Hepatocyte (in vitro differentiated cells): ENCODE results near the gene PTPRT. TPM values are rescaled to one million over a fixed set of nuclear protein-coding genes. Genes with fewer than 3 reads are reported as not detected.
"Not testable (repeated sequence)": the region's sequence is repeated elsewhere in the genome, so short reads cannot be mapped to it uniquely, and the experiment has no call there.

Experiments used
- DNase-seq: peaks from one replicate; pipeline ENCODE4 v3.0.0-alpha.2; 2016; ENCODE audit warnings: low spot score
- H2AFZ ChIP-seq: fragments of 200-600 bp; sonication (generic); 2 replicates; pipeline ENCODE4 v1.6.0; 2016; ENCODE audit warnings: antibody characterized with exemption, mild to moderate bottlenecking
- H3K27ac ChIP-seq: fragments of 200-600 bp; sonication (generic); 2 replicates; pipeline ENCODE4 v1.5.1; 2016; ENCODE audit warnings: mild to moderate bottlenecking
- H3K27me3 ChIP-seq: fragments of 200-600 bp; sonication (generic); 2 replicates; pipeline ENCODE4 v1.6.1; 2016
- H3K36me3 ChIP-seq: fragments of 200-600 bp; sonication (generic); replicated peaks from 2 replicates; pipeline ENCODE4 v1.5.1; 2016; ENCODE audit warnings: low read depth; ENCODE audit not compliant: insufficient read depth
- H3K4me1 ChIP-seq: fragments of 200-600 bp; sonication (generic); 2 replicates; pipeline ENCODE4 v1.5.1; 2016; ENCODE audit warnings: mild to moderate bottlenecking, moderate library complexity; ENCODE audit not compliant: insufficient read depth
- H3K4me2 ChIP-seq: fragments of 200-600 bp; sonication (generic); 2 replicates; pipeline ENCODE4 v1.6.0; 2016
- H3K4me3 ChIP-seq: fragments of 200-600 bp; sonication (generic); 2 replicates; pipeline ENCODE4 v1.5.1; 2016; ENCODE audit warnings: mild to moderate bottlenecking
- H3K79me2 ChIP-seq: fragments of 200-600 bp; sonication (generic); 2 replicates; pipeline ENCODE4 v1.6.0; 2017; ENCODE audit warnings: mild to moderate bottlenecking
- H3K9me2 ChIP-seq: fragments of 200-600 bp; sonication (generic); replicated peaks from 2 replicates; pipeline ENCODE4 v1.6.0; 2017; ENCODE audit warnings: mild to moderate bottlenecking; ENCODE audit not compliant: insufficient read depth
- H3K9me3 ChIP-seq: fragments of 200-600 bp; sonication (generic); 2 replicates; pipeline ENCODE4 v1.5.1; 2016; ENCODE audit warnings: low read depth, mild to moderate bottlenecking
- H4K20me1 ChIP-seq: fragments of 200-600 bp; sonication (generic); 2 replicates; pipeline ENCODE4 v1.6.0; 2016; ENCODE audit warnings: mild to moderate bottlenecking; ENCODE audit not compliant: insufficient read depth, poor library complexity, severe bottlenecking
- EZH2 ChIP-seq: fragments of 200-600 bp; sonication (generic); IDR thresholded peaks from 2 replicates; pipeline ENCODE4 v1.6.1; 2016; ENCODE audit warnings: antibody characterized with exemption, mild to moderate bottlenecking, borderline replicate concordance
- EZH2phosphoT487 ChIP-seq: fragments of 200-600 bp; sonication (generic); IDR thresholded peaks from one replicate; pipeline ENCODE4 v1.6.1; 2018; ENCODE audit warnings: antibody characterized with exemption, mild to moderate bottlenecking, low read depth, moderate library complexity; ENCODE audit not compliant: unreplicated experiment, severe bottlenecking
- WGBS: methylation state at CpG from one replicate; pipeline ENCODE4 v1.1.6; 2016; ENCODE audit warnings: low lambda C conversion rate; ENCODE audit errors: missing lambda C conversion rate; 5-methylcytosine and 5-hydroxymethylcytosine counted together
- polyA plus RNA-seq: library from polyadenylated mRNA; unstranded; fragments of >200 nt; fragmentation: Nextera tagmentation; extraction: Ambion mirVana; gene quantifications from 2 replicates; pipeline ENCODE4 v1.2.1, GENCODE V29; 2016
- total RNA-seq: library from RNA; depleted of rRNA; stranded (reverse); fragments of >200 nt; gene quantifications from 2 replicates; pipeline ENCODE4 v1.2.3, GENCODE V29; 2014
- TF ChIP-seq, protein P1 (sequence below): fragments of 200-600 bp; sonication (generic); IDR thresholded peaks from 2 replicates; pipeline ENCODE4 v1.5.1; 2016; ENCODE audit warnings: antibody characterized with exemption, mild to moderate bottlenecking; ENCODE audit not compliant: poor library complexity

Gene PTPRT
- total and polyA plus RNA-seq, 2 experiments from 2014 or later: 0.47 to 0.83 TPM

DNA sequence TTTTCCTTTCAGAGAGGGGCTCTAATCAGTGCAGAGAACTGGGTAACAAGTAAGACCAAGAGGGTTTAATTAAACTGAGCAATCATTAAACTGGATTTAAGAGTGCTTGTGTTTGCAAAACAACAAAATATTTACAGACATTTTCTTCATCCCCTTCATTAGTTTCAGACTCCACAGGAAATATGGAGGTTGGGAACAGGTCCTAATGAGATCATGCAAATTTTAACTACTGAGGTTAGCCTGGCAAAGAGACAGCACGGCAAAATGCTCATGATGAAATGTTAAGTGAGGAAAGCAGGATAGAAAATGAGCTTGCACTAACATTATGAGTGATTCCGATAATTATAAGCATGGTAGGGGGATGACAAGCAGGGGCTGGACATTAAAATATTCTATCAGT lies 268.9 kb downstream of the PTPRT start:
- 85% methylated on average over 2 of the region's 2 CpGs for WGBS
- Histone ChIP-seq H3K4me1 (no peaks in the 10 kb centered on the region), H3K79me2 (no peaks in the 10 kb centered on the region), H3K36me3 (no peaks in the 10 kb centered on the region), H3K4me2 (no peak overlapping the region), H3K4me3 (no peak overlapping the region), H3K9me2 (no peaks in the 10 kb centered on the region), H3K9me3 (no peaks in the 10 kb centered on the region), H4K20me1 (no peaks in the 10 kb centered on the region), H3K27ac (no peak overlapping the region), H3K27me3 (no peaks in the 10 kb centered on the region), H2AFZ (no peak overlapping the region)
- no peak for DNase-seq
- TF ChIP-seq, protein P1, sequence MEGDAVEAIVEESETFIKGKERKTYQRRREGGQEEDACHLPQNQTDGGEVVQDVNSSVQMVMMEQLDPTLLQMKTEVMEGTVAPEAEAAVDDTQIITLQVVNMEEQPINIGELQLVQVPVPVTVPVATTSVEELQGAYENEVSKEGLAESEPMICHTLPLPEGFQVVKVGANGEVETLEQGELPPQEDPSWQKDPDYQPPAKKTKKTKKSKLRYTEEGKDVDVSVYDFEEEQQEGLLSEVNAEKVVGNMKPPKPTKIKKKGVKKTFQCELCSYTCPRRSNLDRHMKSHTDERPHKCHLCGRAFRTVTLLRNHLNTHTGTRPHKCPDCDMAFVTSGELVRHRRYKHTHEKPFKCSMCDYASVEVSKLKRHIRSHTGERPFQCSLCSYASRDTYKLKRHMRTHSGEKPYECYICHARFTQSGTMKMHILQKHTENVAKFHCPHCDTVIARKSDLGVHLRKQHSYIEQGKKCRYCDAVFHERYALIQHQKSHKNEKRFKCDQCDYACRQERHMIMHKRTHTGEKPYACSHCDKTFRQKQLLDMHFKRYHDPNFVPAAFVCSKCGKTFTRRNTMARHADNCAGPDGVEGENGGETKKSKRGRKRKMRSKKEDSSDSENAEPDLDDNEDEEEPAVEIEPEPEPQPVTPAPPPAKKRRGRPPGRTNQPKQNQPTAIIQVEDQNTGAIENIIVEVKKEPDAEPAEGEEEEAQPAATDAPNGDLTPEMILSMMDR: no peak
- TF ChIP-seq EZH2 (no peak), EZH2phosphoT487 (no peak)

DNA sequence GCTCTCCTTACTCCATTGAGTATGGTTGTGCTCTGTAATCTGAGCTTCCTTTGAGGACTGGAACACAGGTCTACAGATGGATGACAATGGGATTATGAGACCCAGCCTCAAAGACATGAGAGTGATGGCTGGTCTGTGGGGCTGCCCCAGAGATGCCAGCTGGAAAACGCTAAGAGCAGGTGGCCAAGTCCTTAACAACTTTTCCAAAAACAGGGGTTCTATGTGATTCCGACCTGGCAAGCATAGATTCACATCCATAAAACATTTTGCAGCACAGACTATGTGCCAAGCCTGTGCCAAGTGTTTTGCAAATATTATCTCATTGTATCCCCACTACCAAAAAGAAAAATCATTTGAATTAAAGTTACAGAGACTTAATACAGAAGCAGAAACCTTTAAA lies 270.4 kb downstream of the PTPRT start:
- H3K4me1 ChIP-seq: no peaks in the 10 kb centered on the region
- no peak overlapping the region for H3K4me2 ChIP-seq
- H3K27me3 ChIP-seq: no peaks in the 10 kb centered on the region
- no peaks in the 10 kb centered on the region for H3K9me2 ChIP-seq
- no peak overlapping the region for H3K27ac ChIP-seq
- no peaks in the 10 kb centered on the region for H3K9me3 ChIP-seq
- no peaks in the 10 kb centered on the region for H3K36me3 ChIP-seq
- H3K79me2 ChIP-seq: no peaks in the 10 kb centered on the region
- no peak overlapping the region for H3K4me3 ChIP-seq
- no peaks in the 10 kb centered on the region for H4K20me1 ChIP-seq
- no peak overlapping the region for H2AFZ ChIP-seq
- TF ChIP-seq EZH2phosphoT487 (no peak), EZH2 (no peak)
- TF ChIP-seq, protein P1: no peak
- WGBS: 87% methylated on average over 2 of the region's 2 CpGs
- DNase-seq: no peak

DNA sequence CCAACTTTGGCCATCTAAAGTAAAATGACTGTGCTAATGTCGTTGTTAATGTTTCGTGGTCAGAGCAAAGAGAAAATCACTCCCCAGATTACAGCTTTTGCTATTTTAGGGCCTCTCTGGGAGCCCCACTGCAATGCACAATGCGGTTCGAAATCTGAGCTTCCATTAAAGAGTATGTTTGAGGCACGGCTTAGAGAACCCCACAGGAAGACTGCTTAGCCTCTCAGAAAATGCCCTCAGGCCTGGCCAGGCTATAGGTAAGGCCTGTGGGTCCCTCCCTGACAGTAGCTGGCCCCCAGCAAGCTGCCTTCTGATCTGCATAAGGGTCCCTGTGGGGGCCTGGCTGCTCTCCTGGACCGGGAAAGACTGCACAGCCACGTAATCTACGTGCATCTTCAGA lies 274.6 kb downstream of the PTPRT start:
- H4K20me1 ChIP-seq: no peaks in the 10 kb centered on the region
- no peak overlapping the region for H2AFZ ChIP-seq
- no peaks in the 10 kb centered on the region for H3K27me3 ChIP-seq
- H3K4me1 ChIP-seq: no peaks in the 10 kb centered on the region
- H3K27ac ChIP-seq: no peak overlapping the region
- no peaks in the 10 kb centered on the region for H3K9me3 ChIP-seq
- no peaks in the 10 kb centered on the region for H3K79me2 ChIP-seq
- H3K4me2 ChIP-seq: no peak overlapping the region
- H3K4me3 ChIP-seq: no peak overlapping the region
- H3K36me3 ChIP-seq: no peaks in the 10 kb centered on the region
- no peak for TF ChIP-seq EZH2
- no peak for TF ChIP-seq EZH2phosphoT487
- TF ChIP-seq, protein P1: no peak
- 82% methylated on average over 8 of the region's 8 CpGs for WGBS
- DNase-seq: no peak
- H3K9me2 ChIP-seq: no peaks in the 10 kb centered on the region

DNA sequence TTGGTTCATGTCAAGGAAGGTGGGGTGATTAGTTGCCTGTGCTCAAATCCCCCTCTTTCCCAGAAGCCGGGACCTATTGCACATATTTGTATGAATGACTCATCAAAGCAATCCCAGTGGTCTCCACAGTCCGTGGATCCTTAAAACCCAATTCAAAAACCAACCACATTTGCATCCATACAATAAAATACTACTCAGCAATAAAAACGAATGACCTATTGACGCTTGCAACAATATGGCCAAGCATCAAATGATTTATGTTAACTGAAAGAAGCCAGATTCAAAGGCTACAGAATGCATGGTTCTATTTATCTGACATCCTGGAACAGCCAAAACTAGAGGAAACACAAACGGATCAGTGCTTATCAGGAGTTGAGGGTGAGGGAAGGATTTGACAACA lies 275.4 kb downstream of the PTPRT start:
- Histone ChIP-seq H3K27me3 (no peaks in the 10 kb centered on the region), H3K79me2 (no peaks in the 10 kb centered on the region), H3K4me2 (no peak overlapping the region), H4K20me1 (no peaks in the 10 kb centered on the region), H3K9me3 (no peaks in the 10 kb centered on the region), H3K9me2 (no peaks in the 10 kb centered on the region), H2AFZ (no peak overlapping the region), H3K4me1 (no peaks in the 10 kb centered on the region), H3K36me3 (no peaks in the 10 kb centered on the region), H3K27ac (no peak overlapping the region), H3K4me3 (no peak overlapping the region)
- DNase-seq: no peak
- TF ChIP-seq EZH2phosphoT487 (no peak), EZH2 (no peak)
- TF ChIP-seq, protein P1: no peak
- WGBS: 48% methylated on average over 5 of the region's 5 CpGs

DNA sequence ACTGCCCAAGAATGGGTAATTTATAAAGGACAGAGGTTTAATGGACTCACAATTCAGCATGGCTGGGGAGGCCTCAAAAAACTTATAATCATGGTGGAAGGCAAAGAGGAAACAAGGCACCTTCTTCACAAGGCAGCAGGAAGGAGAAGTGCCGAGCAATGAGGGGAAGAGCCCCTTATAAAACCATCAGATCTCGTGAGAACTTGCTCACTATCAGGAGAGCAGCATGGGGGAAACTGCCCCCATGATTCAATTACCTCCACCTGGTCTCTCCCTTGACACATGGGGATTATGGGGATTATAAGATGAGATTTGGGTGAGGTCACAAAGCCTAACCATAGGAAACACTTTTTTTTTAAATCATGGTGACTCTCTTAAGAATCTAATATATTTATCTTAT lies 278.9 kb downstream of the PTPRT start:
- WGBS: 54% methylated on average over 2 of the region's 2 CpGs
- H3K27me3 ChIP-seq, H3K9me3 ChIP-seq, H3K4me1 ChIP-seq, H3K4me2 ChIP-seq, H3K36me3 ChIP-seq, H3K79me2 ChIP-seq, H3K4me3 ChIP-seq, H2AFZ ChIP-seq, DNase-seq, H4K20me1 ChIP-seq, H3K9me2 ChIP-seq, H3K27ac ChIP-seq: not testable (repeated sequence)
